GM18868 (cell line): ENCODE measurements around the gene PABPN1.

Experiments used
- ATAC-seq: cut with Tn5 transposase; IDR thresholded peaks from one replicate; pipeline ENCODE4 v1.9.1; 2021; ENCODE audit warnings: mild to moderate bottlenecking, moderate library complexity; ENCODE audit not compliant: unreplicated experiment

Gene PABPN1

DNA sequence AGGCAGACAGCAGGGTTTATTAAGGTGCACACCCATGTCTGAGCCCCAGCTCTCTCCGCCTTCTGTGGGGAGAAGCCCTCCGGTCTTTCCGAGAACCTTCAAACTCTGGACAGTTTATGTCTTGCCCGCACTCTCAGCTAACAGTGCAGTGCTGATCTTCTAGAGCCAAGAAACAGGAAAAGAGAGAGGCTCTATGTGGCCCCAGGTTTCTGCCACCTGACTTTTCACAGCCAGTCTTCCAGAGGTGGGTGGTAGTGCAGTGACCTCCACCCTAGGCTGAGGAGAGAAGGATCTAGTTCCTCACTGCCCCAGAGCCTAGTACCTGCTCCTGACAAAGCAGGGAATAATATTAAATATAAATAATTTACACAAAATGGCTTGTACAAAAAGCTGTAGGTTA, 35.4 kb downstream of the PABPN1 start:
- no peak for ATAC-seq

DNA sequence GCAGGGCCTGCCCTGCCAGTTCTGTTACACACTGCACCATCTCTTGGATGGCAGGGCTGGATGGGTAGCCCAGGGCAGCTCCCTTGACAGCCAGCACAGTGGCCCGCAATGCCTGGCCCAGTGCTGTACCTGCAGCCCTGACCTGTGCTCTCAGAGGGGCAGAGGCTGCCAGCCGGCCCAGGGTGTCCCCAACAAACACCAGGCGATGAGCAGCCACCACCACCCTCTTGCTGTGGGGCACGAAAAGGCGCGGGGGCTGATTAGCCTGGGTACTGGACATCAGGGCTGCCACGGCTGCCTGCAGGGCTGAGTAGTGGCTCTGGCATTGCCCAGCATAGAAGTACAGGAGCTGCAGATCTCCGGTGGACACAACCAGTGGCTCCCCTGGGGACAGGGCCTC, 36.0 kb downstream of the PABPN1 start:
- no peak for ATAC-seq

DNA sequence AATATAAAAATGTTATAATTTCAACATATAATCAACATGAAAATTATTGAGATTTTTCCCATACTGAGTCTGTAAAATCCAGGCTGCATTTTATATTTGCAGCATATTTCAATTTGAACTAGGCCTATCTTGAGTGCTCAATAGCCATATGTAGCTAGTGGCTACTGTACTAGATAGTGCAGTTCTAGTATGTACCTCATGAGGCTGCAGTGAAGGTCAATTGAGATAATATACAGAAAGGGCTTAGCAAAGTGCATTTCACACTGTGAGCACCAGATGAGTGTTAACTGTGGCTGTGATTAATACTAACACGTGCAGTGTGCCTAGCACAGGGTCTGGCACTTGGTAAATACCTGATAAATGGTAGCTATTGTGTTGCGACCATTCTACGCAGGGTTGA, 36.8 kb downstream of the PABPN1 start:
- no peak for ATAC-seq

DNA sequence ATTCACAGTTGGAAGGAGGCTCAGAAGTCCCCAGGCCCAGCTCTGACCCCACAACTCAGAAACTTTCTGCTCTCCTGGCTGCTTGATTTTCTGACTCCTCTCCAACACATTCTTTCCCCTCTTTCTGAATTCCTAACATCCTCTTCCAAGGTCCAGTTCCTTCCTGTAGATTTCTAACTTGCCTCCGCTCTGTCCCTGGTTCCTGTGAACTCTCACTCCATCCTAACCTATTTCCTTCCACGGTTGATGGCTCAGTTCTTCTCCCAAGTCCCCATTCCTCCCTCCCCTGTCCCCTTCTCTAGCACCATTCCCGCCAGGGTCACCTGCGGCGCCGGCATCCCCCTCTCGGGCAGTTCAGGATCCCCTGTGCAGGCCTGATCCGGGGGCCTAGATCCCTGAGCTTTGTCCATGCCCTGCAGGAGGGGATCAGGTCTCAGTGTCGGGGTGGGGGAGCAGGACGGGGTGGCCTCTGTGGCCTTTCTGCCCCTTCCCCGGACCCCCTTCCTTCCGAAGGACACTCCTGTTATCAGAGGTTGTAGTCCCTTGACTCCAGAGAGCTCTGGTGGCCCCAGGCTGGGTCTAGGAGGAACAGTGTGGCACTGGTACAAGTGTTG, 37.4 kb downstream of the PABPN1 start:
- no peak for ATAC-seq

DNA sequence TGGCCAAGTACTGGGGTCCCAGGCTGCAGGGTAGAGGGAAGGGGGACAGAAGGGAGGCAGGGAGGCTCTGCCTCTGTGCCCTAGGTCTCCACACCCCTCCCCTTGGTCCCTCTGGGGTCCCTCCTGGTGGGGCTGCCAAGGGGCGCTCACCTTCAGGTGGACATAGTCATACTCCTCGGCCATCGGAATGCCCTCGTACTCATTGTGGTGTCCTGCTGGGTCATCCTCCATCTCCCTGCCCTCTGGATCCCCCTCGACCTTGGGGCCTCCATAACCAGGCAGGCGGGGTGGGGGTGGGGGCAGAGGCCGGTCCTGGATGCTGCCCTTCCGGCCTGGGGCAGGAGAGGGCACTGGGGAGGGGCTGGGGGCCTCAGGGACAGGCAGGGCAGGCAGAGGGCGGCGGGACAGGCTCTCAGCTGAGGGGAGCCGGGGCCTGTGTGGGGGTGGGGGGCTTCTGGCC, 37.9 kb downstream of the PABPN1 start:
- ATAC-seq, result no peak

DNA sequence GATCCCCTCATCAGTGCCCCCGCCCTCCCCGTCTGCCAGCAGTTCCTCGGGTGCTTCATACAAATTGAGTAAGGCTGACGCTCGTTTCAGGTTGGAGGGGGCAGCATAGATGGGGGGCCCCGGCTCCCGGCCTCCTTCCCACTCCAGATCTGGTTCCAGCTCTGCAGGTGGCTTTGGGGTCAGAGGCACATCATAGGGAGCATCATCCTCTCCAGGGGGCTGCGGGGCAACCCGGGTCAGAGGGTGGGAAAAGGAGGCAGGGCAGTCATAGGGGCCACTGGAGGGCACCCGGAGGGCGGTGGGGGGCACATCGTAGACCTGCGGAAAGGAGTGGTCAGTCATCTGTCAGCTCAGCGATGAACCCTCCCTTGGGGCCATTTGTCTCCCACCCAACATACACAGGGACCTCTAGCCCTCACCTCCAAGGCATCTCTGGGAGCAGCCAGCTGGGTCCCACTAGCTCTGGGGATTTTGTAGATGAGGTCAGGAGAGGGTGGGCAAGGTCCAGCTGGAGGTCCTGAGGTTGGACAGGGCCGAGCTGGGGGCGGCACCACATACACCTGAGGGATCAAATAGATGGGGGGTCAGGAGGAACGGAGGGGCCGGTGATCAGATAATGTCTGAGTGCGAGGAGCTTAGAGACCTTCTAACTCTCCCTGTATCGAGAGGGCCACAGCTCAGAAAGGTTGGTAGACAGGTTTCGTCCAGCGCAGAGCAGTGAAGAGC, 38.6 kb downstream of the PABPN1 start:
- ATAC-seq, result no peak

DNA sequence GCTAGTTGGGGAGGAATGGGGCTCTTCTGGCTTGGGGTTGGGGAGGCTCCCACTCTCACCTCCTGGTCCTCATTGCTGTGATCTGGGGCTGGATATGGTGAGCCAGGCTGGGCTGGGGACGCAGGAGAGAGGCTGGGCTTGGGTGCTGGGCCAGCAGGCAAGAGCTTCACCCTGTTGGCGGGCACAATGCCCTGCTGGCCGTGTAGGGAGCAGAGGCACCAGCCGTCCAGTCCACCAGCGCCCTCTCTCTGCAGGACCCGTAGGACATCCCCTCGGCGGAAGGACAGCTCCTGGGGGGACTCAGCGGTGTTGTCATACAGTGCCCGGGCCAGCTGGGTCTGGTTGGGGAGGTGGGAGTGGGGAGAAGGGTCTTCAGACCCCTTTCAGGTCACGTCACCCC, 39.2 kb downstream of the PABPN1 start:
- ATAC-seq, result no peak

DNA sequence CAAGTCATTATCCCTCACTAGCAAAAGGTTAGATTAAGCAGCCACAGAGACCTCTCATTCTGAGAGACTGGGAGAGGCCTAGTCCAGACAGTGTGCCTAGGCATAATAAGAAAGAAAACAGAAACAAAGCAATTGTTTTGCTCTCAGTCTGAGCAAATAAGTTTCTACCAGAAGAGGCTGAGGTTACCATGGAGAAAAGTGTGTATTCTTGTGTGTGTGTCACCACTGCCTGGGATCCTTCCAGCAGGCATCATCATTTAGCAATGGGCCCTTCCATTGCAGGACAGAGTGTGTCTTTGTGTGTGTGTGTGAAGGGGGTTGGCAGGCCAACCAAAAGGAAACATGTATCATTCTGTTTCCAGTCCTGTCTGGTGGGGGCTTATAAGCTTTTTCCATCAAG, 40.1 kb downstream of the PABPN1 start:
- ATAC-seq, result no peak

DNA sequence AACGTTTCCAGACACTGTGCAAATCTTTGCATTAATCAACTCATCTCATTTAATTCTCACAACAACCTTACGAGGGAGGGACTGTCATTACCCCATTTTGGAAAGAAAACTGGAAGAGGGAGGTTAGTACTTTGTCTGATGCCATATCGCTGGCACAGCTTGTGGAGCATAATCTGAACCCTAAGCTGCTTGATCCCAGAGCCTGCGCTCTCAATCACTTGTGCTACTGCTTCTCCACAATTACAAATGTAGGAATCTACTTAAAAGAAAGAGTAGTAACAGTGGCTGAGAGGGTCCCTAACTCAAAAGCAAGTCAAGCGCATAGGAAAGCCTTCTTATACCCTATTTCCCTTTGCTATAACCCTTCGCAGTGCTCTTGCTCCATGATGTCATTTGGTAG, 40.5 kb downstream of the PABPN1 start:
- no peak for ATAC-seq

DNA sequence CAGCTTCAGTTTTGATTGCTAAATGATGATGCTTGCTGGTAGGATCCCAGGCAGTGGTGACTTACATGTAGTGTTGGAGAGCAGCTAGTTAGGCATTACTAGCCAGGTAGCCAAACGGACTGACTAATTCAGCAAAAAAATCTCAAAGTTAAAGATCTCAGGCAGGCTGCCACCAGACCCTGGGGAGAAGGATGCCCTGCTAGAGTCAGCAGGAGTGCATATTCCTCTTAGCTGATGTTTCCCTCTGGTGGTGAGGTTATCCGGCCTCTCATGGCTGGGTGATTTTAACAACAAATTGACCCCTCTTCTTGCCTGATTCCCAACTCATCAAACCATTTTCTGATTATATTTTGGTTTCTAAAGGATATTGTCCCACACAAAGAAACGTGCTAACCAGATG, 40.9 kb downstream of the PABPN1 start:
- ATAC-seq, result no peak

DNA sequence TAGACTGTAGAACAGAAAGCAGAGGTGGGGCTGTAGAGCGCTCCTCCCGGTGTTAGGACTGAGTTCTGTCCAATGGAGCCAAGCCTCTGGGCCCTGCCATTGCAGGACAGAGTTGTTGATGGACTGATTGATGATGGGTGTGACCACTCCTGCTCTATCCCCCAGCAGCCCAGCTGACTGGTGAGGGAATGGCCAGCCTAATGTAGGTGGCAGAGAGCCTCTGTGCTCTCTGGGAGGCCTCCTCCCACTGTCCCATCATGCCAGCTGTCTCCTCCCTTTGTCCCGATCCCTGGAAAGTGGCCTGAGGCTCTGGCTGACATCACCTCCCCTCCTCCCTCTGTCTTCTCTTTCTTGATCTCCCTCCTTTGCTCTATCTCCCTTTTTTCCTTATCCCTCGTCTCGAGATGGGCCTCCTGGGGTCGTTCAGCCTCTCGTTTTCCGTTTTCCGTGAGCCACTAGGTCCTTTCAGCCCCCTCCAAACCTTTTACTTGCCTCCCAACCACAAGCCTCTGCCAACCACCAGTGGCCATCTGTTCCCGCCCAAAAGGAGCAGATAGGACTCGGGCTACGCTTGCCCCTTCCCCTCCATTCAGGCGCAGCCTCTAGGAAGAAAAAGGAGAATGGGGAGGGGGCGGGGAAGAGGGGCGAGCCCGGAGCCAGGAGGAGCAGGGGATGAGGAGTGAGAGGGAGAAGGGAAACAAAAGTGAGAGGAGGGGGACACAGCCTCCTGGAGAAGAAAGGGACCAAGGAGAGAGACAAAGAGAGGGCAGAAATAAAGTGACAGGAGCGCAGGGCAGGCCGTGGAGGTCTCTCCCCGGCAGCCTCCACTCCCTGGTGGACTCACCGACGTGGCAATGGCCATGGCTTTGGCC, 43.1 kb downstream of the PABPN1 start:
- ATAC-seq, result no peak

DNA sequence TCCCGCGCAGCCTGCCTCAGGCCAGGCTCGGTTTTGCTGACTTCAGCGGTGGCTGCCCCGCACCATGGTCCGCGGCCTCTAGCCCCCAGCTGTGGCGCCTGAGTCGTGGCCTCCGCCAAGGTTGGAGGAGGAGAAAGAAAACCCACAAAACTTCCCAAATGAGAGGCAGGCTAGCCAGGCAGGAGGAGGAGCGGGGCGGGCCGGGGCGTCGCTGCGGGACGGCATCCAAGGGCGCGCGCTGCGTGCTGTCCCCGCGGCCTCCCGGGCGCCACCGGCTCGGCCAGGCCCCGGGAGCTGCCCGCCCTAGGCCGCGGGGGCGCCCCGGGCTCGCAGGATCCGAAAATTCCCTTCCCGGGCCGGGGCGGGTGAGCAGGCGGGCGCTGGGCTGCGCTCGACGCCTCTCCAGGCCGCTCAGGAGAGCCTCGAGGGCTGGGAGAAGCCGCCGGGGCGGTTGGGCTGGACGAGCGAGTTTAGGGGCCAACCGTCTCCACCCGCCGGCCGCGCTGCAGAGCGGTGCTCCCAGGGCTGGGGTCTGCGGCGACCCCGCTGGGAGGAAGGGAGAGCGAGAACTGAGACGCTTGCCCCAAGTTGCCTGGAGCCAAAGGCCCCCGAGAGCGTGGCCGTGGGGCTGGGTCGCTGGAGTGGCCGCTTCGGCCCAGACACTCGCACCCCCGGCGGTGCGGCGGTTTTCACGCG, 43.9 kb downstream of the PABPN1 start, which contains the start of gene EFS:
EFS (minus strand) TSS at position 137 of the 696 bp plus-strand sequence. CDS start 147 bp downstream, outside the sequence.
- no peak for ATAC-seq

DNA sequence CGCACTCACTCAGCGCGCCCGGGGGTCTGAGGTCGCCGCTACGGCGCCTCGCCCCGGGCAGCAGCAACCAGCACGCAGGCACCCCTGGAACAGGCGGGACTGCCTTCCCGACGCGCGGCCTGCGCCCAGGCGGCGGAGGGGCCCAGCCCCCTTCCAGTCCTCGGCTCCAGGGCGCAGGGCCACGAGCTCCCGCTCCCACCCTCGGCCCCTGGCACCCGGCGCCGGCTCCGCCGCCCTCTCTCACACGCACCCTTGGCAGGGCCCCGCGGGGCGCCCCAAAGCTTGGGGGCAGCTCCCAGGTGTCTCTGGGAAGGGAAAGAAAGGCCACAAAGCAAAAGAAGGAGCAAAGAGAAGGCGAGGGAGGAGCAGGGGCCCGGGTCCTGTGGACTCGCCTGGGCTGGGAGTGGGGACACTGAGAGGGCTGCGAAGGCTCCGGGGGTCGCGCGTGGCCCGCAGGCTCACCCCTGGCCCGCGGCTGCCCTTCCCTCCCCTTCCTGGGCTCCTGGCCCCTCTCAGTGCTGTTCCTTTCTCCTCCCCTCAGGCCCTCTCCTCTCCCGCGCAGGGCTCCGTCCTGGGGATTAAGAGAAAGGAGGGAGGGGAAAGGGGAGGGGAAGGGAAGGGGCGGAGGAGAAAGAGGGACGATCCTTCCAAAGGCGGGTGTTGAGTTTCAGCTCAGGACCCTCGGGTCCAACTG, 44.6 kb downstream of the PABPN1 start:
- ATAC-seq, result no peak

DNA sequence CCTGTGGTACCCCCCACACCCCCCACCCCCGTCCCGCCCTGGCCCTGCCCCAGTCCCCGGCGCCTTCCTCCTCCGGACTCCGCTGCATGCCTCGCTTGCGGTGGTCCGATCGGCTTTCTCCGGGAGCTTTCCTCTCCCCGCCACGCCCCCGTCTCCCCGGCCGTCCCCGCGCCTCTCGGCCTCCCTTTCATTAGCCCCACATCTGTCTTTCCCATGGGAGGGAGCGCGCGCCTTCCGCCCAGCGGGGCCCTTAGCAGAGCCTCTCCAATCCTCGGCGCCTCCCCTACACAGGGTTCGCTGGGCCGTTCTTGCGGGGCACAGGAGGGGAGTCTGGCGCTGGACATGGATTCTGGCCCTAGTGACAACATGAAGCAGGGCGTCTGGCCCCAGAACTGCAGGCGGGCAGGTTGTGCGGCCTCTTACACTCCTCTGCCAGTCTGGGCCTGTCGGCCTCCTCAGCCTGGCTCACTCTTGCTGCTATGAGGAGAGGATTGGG, 45.2 kb downstream of the PABPN1 start:
- no peak for ATAC-seq

DNA sequence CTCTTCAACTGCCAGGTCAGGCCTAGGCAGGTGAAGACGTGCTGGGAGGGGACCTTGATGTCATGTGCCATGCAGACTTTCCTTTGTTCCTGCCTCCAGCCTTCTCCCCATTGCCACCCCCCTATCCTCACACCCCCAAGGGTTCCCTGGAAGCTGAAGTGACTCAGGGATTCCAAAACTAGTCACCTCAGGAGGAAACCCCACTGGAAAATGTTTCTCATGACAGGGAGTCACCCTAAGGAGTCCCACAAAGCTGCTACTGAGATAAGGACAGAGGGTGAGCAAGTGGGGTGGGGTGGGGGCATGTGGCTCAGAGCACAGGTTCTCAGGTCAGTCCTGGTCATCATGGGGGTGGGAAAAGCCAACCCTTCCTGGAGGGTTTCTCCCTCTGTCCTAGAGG, 49.0 kb downstream of the PABPN1 start:
- ATAC-seq, result no peak

DNA sequence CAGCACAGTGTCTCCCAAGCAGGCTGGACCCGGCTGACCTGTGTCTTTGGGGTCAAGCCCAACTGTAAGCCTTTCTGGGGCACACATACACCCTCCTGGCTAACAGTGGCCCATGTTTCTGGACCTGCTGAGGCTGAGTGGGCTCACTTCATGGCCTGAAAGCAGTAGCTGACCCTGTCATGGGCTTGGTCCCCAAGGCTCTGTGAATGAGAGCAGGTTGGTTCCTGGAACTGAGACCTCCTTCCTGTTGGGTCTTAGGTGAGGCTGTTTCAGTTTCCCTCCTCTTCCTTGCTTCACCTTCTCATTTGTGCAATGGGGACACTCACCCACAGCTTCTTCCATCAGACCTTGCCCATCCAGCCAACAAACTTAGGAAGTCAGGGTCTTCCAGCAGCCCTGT, 50.6 kb downstream of the PABPN1 start:
- no peak for ATAC-seq

DNA sequence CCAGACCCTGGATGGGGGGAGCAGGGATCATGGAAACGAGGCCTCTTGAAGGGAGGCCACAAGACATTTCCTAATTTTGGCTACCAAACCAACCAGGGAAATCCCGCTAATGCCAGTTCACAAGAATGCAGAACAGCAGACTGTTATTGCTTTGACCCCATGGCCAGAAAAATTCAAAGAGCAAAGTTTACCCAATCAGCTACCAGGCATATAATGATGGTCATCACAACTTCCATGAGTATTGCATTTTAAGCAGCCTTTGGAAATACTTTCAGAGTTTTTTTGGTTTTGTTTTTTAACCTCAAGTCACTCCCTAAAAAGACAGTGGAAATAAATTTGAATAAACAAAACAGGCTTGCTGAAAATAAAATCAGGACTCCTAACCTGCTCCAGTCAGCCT, 51.3 kb downstream of the PABPN1 start, which contains the start of gene IL25:
IL25 (plus strand) TSS at position 301 of the 400 bp plus-strand sequence.
- ATAC-seq, result no peak

DNA sequence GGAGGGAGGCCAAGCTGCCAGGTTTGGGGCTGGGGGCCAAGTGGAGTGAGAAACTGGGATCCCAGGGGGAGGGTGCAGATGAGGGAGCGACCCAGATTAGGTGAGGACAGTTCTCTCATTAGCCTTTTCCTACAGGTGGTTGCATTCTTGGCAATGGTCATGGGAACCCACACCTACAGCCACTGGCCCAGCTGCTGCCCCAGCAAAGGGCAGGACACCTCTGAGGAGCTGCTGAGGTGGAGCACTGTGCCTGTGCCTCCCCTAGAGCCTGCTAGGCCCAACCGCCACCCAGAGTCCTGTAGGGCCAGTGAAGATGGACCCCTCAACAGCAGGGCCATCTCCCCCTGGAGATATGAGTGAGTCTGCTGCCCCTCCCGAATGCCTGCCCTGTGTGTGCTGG, 51.8 kb downstream of the PABPN1 start:
- ATAC-seq, result no peak
